GM12801 (cell line): Measurements from ENCODE around the gene OSBPL9.

Experiments used
- CTCF ChIP-seq: IDR thresholded peaks from one replicate; pipeline ENCODE4 v1.5.1; 2011; ENCODE audit warnings: control low read depth; ENCODE audit not compliant: insufficient read length; ENCODE audit errors: extremely low read depth

OSBPL9 gene

GRCh38 chr1:51735746-51736254 is 118.9 kb downstream of the OSBPL9 start:
- TF ChIP-seq CTCF, result no peak

- TF ChIP-seq CTCF, result no peak
These were observed 119.8 kb downstream of the OSBPL9 start for GRCh38 chr1:51736702-51737101.

GRCh38 chr1:51738681-51739080 is 121.8 kb downstream of the OSBPL9 start:
- no peak for TF ChIP-seq CTCF

- TF ChIP-seq CTCF, result no peak
These were observed 123.8 kb downstream of the OSBPL9 start for GRCh38 chr1:51740652-51741051.

GRCh38 chr1:51741121-51741681 is 124.3 kb downstream of the OSBPL9 start:
- TF ChIP-seq CTCF, result no peak

DNA sequence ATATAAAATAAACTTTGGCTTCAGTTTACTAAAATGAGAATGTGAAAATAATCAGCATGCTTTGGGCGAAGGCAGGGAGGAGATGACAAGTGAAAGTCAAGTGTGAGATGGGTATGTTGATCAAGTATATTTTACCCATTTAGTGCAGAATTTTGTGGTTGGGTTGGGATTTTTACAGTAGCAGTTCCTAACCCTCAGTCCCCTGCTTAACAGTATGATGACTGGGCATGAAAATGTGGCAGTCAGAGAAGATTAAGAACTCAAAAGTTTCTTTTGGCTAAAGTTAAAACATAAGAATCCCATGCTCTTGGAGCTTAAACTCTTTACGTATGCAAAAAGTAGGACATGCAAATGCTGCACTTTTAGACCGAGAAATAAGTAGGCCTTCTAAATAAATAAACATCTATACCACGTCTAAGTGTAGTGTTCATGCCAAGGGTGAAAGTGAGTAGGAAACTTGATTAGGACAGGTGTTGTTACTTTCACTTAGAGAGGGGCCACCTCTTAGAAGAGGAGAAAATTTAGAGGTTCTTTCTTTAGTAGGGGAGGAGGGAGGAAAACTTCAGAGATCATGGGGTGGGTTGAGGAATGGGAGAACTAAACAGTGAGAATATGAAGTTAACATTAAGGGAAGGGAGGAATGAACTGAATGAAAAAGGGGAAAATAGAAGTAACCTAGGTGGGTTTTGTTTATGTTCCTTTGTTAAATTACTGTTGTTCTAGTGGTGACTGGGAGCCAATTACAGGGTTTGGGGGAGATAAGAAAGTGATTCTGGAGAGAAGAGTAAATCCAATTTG is 127.8 kb downstream of the OSBPL9 start:
- no peak for TF ChIP-seq CTCF

DNA sequence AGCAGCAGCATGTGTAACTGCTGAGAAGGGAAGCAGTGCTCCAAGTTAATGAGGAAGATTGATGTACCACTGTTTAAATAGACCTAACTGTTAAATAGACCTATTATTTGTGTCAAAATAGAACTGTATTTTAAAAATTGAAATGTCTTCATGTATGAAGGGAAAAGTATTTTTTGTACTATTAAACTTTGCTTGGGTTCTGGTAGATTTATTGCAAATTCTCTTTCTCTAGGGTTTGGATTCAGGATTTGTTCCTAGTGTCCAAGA is 128.3 kb downstream of the OSBPL9 start:
- TF ChIP-seq CTCF, result no peak
